ENCODE data around the gene HIPK4.

The HIPK4 gene

DNA sequence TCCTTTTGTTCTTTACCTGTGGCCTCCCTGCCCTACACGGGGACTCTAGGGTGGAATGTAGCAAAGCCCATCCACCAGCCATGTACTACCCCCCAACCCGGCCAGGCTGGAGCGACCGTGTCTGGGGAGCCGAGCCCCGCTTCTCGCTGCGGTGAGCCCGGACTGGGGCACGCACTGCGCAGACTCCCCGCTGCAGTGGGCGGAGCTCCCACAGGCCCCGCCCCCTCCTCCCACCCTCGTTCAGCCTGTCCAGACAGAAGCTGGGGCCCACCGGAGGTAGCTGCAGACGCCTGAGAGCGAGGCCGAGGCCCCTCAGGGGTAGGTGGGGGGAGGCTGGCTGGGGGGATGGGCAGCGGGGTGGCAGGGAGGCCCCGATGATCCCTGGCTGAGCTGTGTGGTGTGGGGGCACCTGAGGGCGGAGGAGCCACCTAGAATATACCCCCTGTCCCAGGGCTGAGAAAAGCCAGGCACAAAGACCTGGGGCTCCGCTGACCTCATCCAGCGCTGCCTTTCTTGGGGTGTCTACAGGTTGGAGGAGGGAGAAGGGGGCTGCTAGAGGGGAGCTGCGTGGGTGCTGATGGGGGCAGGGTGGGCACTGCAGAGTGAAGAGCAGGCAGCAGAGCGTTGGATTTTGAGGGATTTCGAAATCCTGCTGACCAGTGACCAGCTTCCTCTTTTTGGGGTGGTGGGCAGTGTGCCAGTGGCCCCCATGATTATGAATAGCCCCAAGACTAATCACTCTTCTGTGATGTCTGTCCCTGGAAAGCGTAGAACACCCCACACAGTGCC, 24.2 kb downstream of the HIPK4 start:
- no peak for DNase-seq

DNA sequence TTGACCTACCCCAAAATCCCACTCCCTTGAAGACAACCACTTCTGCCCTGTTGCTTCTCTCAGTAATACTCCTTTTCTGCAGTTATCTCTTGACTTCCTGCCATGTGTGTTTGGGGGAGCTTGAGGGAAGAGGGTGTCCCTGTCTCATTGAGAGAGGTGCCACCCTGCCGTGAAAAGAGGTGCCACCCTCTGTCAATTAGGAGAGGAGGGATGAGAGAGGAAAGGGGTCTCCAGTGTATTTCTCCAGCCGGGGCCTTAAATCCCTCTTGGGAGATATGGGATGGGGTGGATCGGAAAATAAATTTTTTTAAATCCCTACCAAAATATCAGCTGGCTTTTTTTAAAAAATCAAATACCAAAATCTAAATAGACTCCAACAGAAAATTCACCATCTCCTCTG, 25.0 kb downstream of the HIPK4 start:
- no peak for DNase-seq

DNA sequence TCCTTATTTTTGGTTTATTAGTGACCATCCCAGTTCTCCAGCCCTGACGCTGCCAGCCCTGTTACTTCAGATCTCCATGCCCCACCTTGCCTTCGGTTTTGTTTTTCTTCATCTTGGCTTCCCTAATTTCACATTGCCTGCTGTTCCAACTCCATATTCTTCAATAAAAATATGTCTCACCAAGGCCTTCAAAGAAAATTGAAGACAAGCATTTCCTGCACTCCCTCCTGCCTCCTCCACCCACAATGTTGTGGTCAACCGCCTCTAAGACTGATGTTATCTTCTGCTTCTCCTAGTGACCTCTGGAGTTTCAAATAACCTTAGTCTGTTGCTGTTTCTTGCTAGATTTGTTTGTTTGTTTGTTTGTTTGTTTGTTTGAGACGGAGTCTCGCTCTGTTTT, 26.9 kb downstream of the HIPK4 start:
- DNase-seq = no peak

DNA sequence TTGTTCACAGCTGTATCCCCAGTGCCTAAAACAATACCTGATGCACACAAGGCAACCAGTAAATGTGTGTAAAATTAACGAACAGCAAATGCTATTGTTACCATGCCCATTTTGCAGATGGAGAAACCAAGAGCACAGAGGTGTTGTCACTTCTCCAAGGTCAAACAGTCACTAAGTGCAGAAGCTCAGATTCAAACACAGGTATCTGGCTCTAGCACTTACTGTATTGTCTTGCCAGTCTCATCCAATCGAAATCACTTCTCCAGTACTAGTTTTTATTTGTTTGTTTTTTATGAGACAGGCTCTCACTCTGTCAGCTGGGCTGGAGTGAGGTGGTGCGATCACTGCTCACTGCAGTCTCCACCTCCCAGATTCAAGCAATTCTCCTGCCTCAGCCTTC, 27.8 kb downstream of the HIPK4 start:
- DNase-seq = no peak

DNA sequence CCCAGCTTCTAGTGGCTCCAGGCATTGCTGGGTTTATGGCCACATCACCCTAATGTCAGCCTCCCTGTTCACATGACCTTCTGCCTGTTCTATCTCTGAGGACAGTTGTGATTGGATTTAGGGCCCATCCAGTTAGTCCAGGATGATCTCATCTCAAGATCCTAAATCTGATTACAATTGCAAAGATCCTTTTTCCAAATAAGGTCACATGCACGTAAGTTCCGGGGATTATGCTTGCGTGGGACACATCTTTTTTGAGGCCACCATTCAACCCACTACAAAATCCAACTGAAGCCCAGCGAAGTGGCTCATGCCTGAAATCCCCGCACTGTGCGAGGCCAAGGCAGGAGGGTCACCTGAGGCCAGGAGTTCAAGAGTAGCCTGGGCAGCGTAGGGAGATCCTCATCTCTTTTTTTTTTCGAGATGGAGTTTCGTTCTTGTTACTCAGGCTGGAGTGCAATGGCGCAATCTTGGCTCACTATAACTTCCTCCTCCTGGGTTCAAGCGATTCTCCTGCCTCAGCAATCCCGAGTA, 29.2 kb downstream of the HIPK4 start:
- no peak for DNase-seq

DNA sequence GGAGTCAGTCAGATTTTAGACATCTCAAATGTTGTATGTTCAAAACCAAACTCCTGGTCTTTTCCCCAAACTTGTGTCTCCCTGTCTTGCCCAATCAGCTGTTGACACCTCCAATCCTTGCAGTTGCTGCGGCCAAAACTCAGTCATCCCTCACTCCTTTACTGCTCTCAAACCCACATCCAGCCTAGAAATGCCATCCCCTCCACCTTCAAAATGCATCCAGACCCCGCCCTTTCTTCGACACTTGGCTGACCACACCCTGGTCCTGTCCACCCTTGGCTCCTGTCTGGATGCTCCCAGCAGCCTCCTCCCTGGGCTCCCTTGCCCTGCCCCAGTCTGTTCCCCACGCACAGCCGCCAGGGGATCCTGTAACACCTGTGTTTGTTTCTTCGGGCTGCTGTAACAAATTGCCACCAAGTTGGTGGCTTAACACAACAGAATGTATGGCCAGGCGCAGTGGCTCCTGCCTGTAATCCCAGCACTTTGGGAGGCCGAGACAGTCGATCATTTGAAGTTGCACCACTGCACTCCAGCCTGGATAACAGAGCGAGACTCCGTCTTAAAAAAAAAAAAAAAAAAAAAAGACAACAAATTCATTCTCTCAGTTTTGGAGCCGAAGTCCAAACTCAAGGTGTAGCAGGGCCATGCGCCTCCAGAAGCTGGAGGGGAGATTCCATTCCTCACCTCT, 29.8 kb downstream of the HIPK4 start:
- no peak for DNase-seq

DNA sequence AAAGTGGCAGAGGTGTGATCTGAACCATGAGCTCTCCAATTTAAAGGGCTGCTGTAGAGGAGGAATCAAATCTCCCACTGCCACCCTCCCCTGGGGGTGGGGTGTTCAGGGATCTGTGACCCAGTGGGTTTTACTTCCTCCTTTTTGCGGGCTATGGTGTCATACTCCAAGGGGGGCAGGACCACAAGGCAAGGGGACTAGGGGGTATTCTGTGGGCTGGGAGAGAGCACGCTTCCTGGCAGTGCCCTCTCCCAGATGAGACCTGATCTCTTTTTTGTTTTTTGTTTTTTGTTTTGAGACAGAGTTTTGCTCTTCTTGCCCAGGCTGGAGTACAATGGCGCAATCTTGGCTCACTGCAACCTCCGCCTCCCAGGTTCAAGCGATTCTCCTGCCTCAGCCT, 31.2 kb downstream of the HIPK4 start:
- DNase-seq = no peak

DNA sequence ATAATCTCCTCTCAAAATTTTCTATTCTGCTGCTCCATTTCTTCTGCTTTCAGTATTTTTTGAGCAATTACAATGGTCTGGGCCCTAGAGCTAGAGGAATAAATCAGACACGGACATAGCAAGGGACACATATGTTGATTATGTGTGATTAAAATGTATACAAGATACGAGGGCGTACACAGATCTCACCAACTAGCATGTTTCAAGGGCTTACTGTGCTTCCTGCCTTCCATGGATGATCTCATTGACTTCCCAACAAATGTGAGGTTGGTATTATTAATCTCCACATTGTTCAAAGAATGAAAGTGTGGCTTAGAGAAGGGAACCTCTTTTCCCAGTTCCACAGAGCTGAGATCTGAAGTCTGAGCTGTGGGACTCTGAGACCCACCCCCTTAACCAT, 32.3 kb downstream of the HIPK4 start:
- no peak for DNase-seq

DNA sequence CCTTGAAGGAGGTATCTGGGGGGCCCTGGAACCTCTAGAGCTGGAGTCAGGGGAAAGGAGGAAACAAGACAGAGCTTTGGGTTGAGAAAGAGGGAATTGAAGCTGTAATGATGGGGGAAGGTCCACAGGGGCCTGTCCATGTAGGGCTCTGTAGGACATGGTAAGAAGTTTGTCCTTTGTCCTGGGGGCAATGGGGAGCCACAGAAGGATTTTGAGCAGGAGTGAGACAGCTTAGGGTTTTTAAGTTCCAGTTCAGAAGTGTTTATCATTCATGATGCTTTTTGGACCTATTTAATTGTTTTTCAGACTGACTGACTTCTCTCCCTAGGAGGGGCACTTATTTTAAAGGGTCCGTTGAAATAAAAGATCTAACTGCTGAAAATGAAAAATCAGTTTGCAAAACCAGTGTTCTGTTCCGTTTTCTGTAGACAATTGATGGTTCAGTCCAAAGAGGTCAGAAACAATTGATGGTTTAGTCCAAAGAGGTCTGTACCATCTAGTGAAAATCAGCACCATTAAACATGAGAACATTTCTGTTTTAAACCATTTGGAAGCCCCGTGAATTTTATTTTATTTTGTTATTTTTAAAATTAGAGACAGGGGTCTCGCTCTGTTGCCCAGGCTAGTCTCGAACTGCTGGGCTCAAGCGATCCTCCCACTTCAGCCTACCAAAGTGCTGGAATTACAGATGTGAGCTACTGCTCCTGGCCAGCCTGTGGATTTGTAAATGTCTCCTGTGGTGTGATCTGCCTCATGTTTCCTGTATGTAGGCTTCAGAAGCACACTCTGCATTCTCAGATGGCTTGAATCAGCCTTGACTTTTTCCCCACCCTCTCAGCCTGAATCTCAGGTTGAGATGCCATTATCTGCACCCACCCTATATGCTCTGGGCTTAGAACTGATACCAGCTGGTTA, 33.0 kb downstream of the HIPK4 start:
- DNase-seq = no peak

DNA sequence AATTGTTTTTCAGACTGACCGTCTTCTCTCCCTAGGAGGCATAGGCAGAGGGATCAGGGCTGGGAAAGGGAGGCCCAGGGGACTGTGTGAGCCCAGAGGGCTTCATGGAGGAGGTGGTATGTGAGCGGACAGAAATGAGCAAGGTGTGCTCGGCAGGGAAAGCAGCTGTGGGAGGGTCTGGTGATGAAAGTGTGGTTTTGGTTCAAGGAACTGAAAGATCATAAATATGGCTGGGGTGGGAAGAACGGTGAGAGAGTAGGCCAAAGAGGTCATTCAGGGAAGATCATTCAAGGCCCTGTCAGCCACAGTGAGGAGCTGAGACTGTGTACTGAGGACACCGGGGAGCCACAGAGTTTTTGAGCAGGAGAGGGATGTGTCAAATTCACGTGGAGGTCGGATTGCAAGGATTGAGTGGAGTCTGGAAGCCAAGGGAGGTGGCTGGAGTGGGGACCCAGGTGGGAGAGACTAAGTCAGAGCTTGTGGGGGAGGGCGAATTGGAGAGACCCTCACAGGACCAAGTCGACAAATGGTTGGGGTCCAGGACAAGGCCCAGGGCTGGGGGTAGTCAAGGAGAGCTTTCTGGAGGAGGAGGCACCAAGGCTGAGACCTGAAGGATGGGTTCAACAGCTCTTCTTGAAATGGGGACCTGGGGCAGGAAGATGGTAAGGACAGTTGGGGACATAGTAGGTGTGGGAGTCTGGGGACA, 33.9 kb downstream of the HIPK4 start:
- DNase-seq = no peak

DNA sequence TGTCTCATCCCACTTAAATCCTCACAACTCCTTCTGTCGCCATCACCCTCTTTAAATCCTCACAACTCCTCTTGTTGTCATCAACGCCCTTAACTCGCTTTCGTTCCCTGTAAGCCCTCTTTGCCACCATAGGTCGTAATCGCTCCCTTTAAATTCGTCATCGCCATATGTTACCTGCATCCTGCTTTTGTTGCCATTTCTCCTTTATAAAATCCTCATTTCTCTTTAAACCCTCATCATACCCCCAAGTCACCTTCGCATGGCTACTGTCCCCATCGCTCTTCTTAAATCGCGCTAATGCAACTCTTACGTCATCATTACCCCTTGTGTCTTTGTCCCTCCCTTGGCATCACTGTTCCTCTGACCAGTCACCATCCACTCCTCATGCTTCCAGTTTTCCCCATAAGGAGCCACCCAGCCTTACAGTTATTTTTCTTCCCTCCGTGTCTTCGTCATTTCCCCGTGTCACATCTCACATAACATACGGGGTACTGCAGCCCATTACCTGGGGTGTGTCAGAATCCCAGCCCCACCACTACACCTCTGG, 40.9 kb downstream of the HIPK4 start:
- DNase-seq = peak; percentile 34

DNA sequence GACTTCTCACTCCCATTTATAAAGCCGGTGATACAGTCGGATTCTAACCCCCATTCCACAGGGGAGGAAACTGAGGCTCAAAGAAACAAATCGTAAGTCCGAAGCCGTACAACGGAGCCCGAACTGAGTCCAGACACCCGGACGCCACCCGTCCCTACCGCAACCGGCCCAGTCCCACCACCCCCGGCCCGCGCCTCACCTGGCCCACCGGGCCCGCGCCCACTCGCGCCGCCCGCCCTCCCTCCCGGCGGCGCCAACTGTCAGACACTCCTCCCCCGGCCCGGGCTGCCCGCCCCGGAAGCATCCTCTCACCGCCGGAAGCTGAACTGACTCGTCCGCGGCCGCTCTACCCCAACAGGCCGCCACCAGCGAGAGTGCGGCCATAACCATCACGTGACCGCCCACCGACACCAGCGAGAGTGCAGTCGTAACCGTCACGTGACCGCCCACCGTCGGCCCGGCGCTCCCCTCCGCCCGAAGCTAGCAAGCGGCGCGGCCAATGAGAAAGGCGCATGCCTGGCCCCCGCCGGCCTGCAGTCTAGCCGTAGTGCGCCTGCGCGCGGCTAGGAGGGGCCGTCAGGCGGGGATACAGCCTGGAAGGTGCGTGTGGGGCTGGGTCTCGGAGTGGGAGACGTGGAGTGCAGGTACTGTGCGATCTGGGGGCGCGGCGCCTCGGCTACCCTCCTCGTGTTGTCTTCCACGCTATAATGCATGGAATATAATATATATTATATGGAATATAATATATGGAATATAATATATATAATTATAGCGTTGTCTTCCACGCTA, 41.7 kb downstream of the HIPK4 start, which contains the start of the genes C19orf47 and PLD3:
TSS of gene C19orf47 (minus strand) at position 273 of the 789 bp plus-strand sequence. CDS start 6,540 bp downstream, outside the sequence.
TSS of gene PLD3 (plus strand) at position 571 of the 789 bp plus-strand sequence. CDS start 17,789 bp downstream, outside the sequence.
- DNase-seq = peak; percentile 98

DNA sequence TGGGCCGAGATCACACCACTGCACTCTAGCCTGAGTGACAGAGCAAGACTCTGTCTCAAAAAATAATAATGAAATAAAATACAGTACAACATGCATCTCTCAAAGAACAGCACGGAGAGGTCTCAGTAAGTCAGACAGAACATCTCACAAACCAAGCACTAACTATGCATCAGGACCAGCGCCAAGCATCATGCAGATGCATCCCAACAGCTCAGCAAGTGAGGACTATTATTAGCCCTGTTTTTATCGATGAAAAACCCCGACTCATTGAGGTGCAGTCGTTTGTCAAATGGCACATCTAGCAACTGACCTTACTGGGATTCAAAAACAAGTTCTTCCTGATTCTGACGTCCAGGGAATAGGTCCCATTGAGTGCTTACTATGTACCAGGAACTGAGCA, 45.6 kb downstream of the HIPK4 start:
- DNase-seq = no peak

DNA sequence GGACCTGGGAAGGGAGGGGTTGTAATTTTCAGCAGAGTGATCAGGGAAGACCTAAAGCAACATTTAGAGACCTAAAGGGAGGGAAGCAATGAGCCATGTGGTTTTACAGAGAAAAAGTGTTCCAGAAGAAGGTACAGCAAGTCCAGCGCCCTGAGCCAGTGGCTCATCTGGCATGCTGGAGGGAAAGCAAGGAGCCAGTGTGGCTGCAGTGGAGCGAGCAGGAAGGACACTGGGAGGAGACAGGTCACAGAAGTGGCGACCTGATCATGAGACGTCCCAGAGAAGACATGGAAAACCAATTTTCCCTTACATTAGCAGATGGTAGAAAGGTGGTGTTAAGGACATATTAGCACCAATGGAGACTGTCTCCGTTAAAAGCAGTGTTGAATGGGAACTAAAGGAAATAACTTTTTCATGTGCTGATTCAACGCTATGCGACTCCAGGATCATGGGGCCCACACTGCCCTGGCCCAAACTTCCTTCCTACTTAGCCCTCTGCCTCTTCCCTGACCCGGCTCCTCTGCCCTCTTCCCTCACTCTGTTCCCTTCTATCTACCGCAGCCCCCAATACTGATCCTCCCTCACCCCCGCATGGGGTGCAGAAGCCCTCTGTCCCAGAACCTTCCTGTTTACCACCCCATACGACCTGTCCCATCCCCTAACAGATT, 47.2 kb downstream of the HIPK4 start:
- no peak for DNase-seq

DNA sequence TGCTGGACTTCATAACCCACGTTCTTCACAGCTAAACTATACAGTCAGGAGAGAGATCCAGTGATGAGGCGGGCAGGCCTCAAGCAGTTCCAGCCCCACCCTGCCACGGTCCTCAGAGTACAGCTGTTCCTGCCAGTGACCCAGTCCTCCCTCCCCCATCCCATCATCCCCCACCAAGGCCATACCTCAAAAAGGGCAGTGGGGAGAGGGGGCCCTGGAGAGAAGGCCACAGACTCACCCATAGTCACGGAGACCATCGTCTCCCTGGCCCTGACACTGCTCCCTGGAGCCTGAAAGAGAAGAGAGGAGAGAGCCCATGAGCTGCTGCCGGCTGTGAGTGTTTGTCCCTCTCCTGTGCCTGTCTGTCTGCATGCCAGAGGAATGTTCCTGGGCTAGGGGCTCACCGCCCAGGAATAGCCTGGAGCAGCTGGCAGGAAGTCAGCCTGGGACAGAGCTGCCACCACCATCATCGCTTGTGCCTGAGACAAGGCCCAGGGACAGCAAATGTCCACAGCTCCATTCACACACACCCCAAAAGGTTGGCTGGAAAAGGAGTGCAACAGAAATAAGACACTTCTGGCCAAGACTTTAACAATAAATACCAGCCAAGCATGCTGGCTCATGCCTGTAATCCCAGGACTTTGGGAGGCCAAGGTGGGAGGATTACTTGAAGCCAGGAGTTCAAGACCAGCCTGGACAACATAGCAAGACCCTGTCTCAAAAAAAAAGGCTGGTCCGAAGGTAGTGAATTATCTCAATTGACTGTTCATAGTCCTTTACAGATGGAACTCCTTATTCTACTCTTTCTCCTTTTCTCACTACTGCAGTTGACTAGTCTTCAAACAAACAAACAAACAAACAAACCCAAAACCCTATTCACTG, 48.1 kb downstream of the HIPK4 start:
- no peak for DNase-seq

DNA sequence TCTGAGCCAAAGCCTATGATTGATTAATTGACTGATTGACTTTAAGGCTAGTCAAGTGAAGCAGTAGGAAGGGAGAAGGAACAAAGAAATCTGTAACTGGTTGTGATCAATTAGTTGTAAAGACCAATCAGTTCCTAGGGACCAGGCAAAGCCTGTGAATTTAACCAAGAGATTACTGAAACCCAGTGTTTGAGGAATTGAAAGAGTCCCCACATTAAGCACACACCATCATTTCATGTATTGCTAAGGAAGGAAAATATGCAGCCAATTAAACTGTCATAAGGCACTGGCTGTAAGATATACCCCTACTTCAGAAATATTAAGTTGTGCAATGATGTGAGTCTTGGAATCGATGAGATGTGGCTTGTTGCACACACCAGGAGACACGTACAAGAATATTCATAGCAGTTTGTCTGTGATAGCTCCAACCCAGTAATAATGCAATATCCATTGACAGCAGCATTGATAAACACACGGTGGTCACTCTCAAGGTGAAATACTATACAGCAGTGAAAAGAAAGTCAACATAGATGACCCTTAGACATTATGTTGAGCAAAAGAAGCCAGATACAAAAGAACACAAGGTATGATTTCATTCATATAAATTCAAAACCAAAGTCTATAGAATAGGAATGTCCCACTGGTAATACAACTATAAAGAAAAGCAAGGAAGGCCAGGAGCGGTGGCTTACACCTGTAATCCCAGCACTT, 50.8 kb downstream of the HIPK4 start:
- no peak for DNase-seq

DNA sequence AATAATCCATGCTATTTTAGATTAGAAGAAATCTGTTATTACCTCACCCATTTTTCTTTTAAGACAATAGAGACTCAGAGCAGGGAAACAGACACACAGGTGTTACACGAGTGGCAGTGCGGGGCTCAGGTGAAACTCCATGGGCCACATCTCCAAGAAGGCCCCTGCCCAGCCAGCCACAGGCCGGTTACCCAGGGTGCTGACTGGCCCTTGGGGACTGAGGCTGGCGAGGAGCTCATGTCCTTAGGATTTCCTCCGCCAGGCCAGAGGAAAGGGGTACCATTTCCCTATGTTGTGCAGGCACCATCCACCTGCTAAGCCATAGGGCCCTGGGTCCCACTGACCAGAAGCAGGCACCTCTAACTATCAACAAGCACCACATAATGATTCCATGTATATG, 52.4 kb downstream of the HIPK4 start:
- no peak for DNase-seq

DNA sequence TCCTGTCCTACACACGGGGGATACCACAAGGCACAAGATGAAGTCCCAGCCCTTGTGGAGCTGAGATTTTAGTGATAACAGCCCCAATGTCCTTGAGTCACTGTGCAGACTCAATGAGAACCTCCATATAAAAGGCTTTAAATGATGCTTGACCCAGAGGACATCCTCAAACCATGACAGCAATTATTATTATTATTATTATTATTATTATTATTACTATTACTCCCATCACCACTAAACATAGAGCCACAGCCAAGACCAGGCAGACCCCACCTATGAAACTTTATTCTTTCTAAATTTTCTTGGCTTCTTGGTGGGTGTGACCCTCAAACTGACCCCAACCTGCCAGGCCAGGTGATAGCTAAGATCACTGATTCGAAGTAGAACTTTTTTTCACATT, 52.9 kb downstream of the HIPK4 start:
- DNase-seq = no peak

DNA sequence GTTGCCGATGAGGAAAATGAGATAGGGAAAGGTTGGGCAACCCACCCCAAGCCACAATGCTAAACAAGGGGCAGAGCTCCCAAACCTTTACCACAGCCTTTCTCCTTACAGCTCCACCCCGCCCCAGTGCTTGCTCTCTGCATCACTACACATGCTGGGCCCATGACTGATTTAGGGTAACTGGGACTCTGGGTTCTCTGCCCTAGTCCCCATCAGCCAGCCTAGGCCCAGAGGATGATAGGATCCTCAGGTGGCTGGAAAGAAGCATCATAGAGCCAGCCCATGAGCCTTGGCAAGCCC, 53.4 kb downstream of the HIPK4 start:
- DNase-seq = no peak

Data from DMS79 treated with DMSO at 0.1 percent for 48 hours (cell line).